ENCODE results near the gene PSME1. TPM values are rescaled to one million over a fixed set of nuclear protein-coding genes. Genes with fewer than 3 reads are reported as not detected.

Gene PSME1
- total RNA-seq, 1 donor from 2014 or later: 32.7 TPM

- Mint-ChIP-seq H3K36me3 (no peaks in the 10 kb centered on the region), H3K9me3 (no peaks in the 10 kb centered on the region), H3K27ac (no peak overlapping the region), H3K27me3 (ENCODE audit: insufficient read depth, low read depth) (peaks cover 3% of the 10 kb centered on the region), H3K4me1 (peaks cover 2% of the 10 kb centered on the region), H3K4me3 (no peak overlapping the region)
- H3K9me3 ChIP-seq (ENCODE audit: low read depth): no peaks in the 10 kb centered on the region
- no peak overlapping the region for H3K4me2 ChIP-seq
- no peaks in the 10 kb centered on the region for H4K20me1 ChIP-seq (ENCODE audit: low read depth)
- DNase-seq (ENCODE audit: low spot score): no peak
- TF ChIP-seq CTCF (IDR thresholded peaks at IDR 0.05) (no peak), EZH2phosphoT487 (IDR thresholded peaks at IDR 0.05) (no peak), EZH2 (IDR thresholded peaks at IDR 0.05) (no peak)
- H2AFZ ChIP-seq (replicated peaks): no peak overlapping the region
- H3K4me3 ChIP-seq: no peak overlapping the region
- H3K4me1 ChIP-seq: no peaks in the 10 kb centered on the region
- H3K36me3 ChIP-seq: no peaks in the 10 kb centered on the region
- no peak overlapping the region for H3K9ac ChIP-seq
- peaks cover 13% of the 10 kb centered on the region for H3F3A ChIP-seq (ENCODE audit: low read depth)
- no peaks in the 10 kb centered on the region for H3K79me2 ChIP-seq (ENCODE audit: low read depth)
- no peaks in the 10 kb centered on the region for H3K27me3 ChIP-seq
- H3K27ac ChIP-seq: no peak overlapping the region
Observed at GRCh38 chr14:24110060-24110459, 25.9 kb upstream of the PSME1 start.

DNA sequence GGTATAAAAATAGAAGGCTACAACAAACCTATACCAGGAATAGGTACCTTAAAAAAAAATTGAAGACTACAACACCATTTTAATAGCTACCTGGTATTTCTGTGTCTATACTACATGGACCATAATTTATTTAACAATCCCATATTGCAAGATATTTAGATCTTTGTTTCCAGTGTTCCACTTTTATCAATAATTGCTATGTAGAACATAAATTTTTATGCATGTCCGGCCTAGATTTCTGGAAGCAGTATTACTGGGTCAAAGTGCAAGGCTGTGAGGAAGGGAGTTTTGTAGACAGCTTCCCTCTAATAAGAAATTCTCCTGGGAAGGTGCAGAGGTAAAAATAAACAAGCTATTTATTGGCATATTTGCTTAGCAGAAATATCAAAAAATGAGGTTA is 25.5 kb upstream of the PSME1 start:
- H3K9me3 Mint-ChIP-seq: no peaks in the 10 kb centered on the region
- Histone ChIP-seq H3K9me3 (ENCODE audit: low read depth) (no peaks in the 10 kb centered on the region), H3K9ac (no peak overlapping the region), H3K27ac (no peak overlapping the region), H4K20me1 (ENCODE audit: low read depth) (no peaks in the 10 kb centered on the region), H3F3A (ENCODE audit: low read depth) (peaks cover 18% of the 10 kb centered on the region), H3K4me3 (no peak overlapping the region), H3K79me2 (ENCODE audit: low read depth) (peaks cover 2% of the 10 kb centered on the region), H3K27me3 (no peaks in the 10 kb centered on the region), H3K4me1 (no peaks in the 10 kb centered on the region), H3K4me2 (no peak overlapping the region), H3K36me3 (no peaks in the 10 kb centered on the region), H2AFZ (replicated peaks) (no peak overlapping the region)
- H3K27ac Mint-ChIP-seq: no peak overlapping the region
- H3K27me3 Mint-ChIP-seq (ENCODE audit: insufficient read depth, low read depth): peaks cover 3% of the 10 kb centered on the region
- no peak overlapping the region for H3K4me3 Mint-ChIP-seq
- H3K4me1 Mint-ChIP-seq: peaks cover 5% of the 10 kb centered on the region
- no peak for DNase-seq (ENCODE audit: low spot score)
- H3K36me3 Mint-ChIP-seq: no peaks in the 10 kb centered on the region
- TF ChIP-seq CTCF (IDR thresholded peaks at IDR 0.05) (no peak), EZH2 (IDR thresholded peaks at IDR 0.05) (no peak), EZH2phosphoT487 (IDR thresholded peaks at IDR 0.05) (no peak)

DNA sequence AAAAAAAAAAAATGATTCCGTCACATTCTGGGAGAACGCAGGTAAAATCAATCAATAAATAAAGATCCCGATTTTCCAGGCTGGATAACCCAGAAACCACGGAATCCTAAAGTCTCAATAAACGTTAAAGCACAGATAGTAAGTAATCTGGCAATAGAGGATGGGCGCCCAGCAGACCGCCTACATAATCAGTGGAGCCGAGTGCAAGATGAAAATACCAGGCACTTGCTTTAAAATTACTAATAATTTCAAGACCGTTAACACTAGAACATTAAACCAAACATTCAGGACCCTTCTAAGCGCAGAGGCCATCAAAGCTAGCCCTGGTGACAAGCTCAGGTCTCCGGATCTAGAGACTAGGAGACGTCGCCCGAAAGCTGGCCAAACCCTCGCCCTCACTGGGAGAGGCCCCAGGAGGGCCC is 22.6 kb upstream of the PSME1 start:
- Histone ChIP-seq H3K79me2 (ENCODE audit: low read depth) (peaks cover 13% of the 10 kb centered on the region), H3K27ac (no peak overlapping the region), H3K36me3 (no peaks in the 10 kb centered on the region), H2AFZ (replicated peaks) (peak overlapping the region; percentile 79), H3K9me3 (ENCODE audit: low read depth) (no peaks in the 10 kb centered on the region), H3K9ac (peak overlapping the region; percentile 23), H3K4me1 (peaks cover 6% of the 10 kb centered on the region), H3K27me3 (no peaks in the 10 kb centered on the region), H3K4me2 (peak overlapping the region; percentile 79), H3F3A (ENCODE audit: low read depth) (peaks cover 19% of the 10 kb centered on the region), H3K4me3 (peak overlapping the region; percentile 61), H4K20me1 (ENCODE audit: low read depth) (no peaks in the 10 kb centered on the region)
- H3K27ac Mint-ChIP-seq: peak overlapping the region; percentile 95
- TF ChIP-seq EZH2phosphoT487 (IDR thresholded peaks at IDR 0.05) (no peak), CTCF (IDR thresholded peaks at IDR 0.05) (no peak), EZH2 (IDR thresholded peaks at IDR 0.05) (no peak)
- peaks cover 17% of the 10 kb centered on the region for H3K4me1 Mint-ChIP-seq
- peak overlapping the region; percentile 94 for H3K4me3 Mint-ChIP-seq
- no peaks in the 10 kb centered on the region for H3K36me3 Mint-ChIP-seq
- no peaks in the 10 kb centered on the region for H3K9me3 Mint-ChIP-seq
- peaks cover 3% of the 10 kb centered on the region for H3K27me3 Mint-ChIP-seq (ENCODE audit: insufficient read depth, low read depth)
- DNase-seq (ENCODE audit: low spot score): no peak
